ENCODE results near the gene DOK6. TPM values are rescaled to one million over a fixed set of nuclear protein-coding genes. Genes with fewer than 3 reads are reported as not detected.

The DOK6 gene
- total and polyA plus RNA-seq, 2 donors (not counting 3 experiments of a cell fraction or from before 2014, with no cell fraction given) = under 0.01 TPM; not detected in 1

DNA sequence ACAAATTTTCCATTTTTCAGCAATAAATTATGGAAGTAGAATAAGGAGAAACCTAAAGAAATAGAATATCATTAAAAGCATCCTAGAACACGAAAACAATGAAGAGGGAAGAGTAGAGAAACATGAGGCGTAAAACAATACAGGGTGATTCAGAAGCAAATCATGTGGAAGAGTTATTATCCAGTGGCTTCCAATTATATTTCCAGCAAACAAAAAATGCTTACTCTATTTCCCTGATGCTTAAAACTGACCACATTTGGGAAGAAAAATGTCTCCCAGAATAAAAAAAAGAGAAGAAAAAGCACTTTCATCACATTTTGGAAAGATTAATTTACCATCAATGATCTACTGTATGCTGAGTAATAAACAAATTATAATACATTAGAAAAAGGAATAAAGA, 354.4 kb downstream of the DOK6 start:
- Histone ChIP-seq H2AFZ (ENCODE audit: low read depth, low read length) (no peak overlapping the region), H3K4me2 (ENCODE audit: insufficient read depth, low read length) (no peak overlapping the region), H3K4me3 (replicated peaks in 1 of 3; ENCODE audit: insufficient read depth in 1 of 3, low read depth in 1 of 3, low read length in 3 of 3) (no peak overlapping the region), H3K4me1 (ENCODE audit: control insufficient read depth, extremely low read depth, insufficient read depth, low read length) (no peaks in the 10 kb centered on the region), H3K27me3 (ENCODE audit: control insufficient read depth in 2 of 2, insufficient read depth in 2 of 2, low read length in 2 of 2) (no peaks in the 10 kb centered on the region), H3K9me3 (replicated peaks; ENCODE audit: control insufficient read depth, insufficient read depth, low read length) (no peaks in the 10 kb centered on the region), H3K36me3 (ENCODE audit: control insufficient read depth in 2 of 2, extremely low read depth in 1 of 2, insufficient read depth in 2 of 2, low read length in 2 of 2) (no peaks in the 10 kb centered on the region), H3K27ac (ENCODE audit: insufficient read depth, low read depth, low read length) (no peak overlapping the region), H3K79me2 (ENCODE audit: control insufficient read depth, insufficient read depth, low read length) (no peaks in the 10 kb centered on the region), H3K9ac (replicated peaks; ENCODE audit: extremely low read depth, insufficient read depth, low read length) (no peak overlapping the region), H3K9me1 (replicated peaks; ENCODE audit: control insufficient read depth, extremely low read depth, insufficient read depth, low read length) (no peaks in the 10 kb centered on the region), H4K20me1 (replicated peaks; ENCODE audit: control insufficient read depth, extremely low read depth, insufficient read depth, low read length) (no peaks in the 10 kb centered on the region)
- ChIA-PET POLR2A (no interaction called here), CTCF (no interaction called here)
- BruUV-seq (replicated peaks) = no TSS peak
- intact Hi-C loops (cut with micrococcal nuclease) (no loop called here), dilution Hi-C loops (cut with MboI; ENCODE audit: extremely low pct_ligation_motif_present, low sequenced_read_pairs) (no loop called here)
- FAIRE-seq (no peak), DNase-seq (ENCODE audit: low read depth, low spot score) (no peak)
- TF ChIP-seq POLR2AphosphoS5 (IDR thresholded peaks at IDR 0.05; ENCODE audit: insufficient read depth, low read depth, low read length) (no peak), GATA2 (IDR thresholded peaks at IDR 0.05; ENCODE audit: insufficient read depth, insufficient read length, low read depth, low read length) (no peak)

DNA sequence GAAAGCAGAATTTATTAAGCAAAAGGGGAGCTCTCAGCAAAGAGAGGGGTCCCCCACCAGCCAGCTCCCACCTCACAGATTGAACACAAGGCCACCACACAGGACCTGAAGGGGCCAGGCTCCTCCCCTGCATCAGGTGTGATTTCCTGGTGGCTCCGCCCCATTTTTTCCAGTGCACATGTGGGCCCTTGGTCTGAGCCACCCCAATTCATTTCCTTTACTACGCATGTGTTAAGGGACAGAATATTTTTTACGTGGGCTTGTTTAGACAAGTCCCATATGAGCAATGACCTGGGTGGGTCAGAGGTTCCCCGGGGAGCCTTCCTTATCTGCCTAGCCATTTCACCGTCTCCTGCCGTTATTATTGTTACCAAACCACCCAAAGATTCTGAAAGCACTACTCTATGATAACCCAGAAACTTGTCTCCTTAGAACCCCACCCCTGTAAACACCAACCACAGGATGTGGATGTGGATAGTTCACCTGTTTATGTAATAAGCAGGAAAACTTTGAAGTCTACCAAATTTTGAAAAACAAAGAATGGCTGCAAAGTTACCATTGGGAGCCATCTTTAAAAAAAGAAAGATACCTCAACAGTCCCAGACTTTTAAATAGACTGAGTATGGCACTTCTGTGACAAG, 355.3 kb downstream of the DOK6 start:
- no peak for FAIRE-seq
- H3K4me1 ChIP-seq (ENCODE audit: control insufficient read depth, extremely low read depth, insufficient read depth, low read length) = no peaks in the 10 kb centered on the region

More for the DNA sequence above, 355.3 kb downstream of the DOK6 start:
- ChIA-PET POLR2A (no interaction called here), CTCF (no interaction called here)
- Histone ChIP-seq H3K79me2 (ENCODE audit: control insufficient read depth, insufficient read depth, low read length) (no peaks in the 10 kb centered on the region), H2AFZ (ENCODE audit: low read depth, low read length) (no peak overlapping the region), H3K27ac (ENCODE audit: insufficient read depth, low read depth, low read length) (no peak overlapping the region), H4K20me1 (replicated peaks; ENCODE audit: control insufficient read depth, extremely low read depth, insufficient read depth, low read length) (no peaks in the 10 kb centered on the region), H3K4me3 (replicated peaks in 1 of 3; ENCODE audit: insufficient read depth in 1 of 3, low read depth in 1 of 3, low read length in 3 of 3) (no peak overlapping the region), H3K9me3 (replicated peaks; ENCODE audit: control insufficient read depth, insufficient read depth, low read length) (no peaks in the 10 kb centered on the region), H3K36me3 (ENCODE audit: control insufficient read depth in 2 of 2, extremely low read depth in 1 of 2, insufficient read depth in 2 of 2, low read length in 2 of 2) (no peaks in the 10 kb centered on the region), H3K9ac (replicated peaks; ENCODE audit: extremely low read depth, insufficient read depth, low read length) (no peak overlapping the region), H3K9me1 (replicated peaks; ENCODE audit: control insufficient read depth, extremely low read depth, insufficient read depth, low read length) (no peaks in the 10 kb centered on the region), H3K4me2 (ENCODE audit: insufficient read depth, low read length) (no peak overlapping the region), H3K27me3 (ENCODE audit: control insufficient read depth in 2 of 2, insufficient read depth in 2 of 2, low read length in 2 of 2) (no peaks in the 10 kb centered on the region)
- no peak for TF ChIP-seq EZH2 (IDR thresholded peaks at IDR 0.05; ENCODE audit: borderline replicate concordance, low read depth, low read length, severe bottlenecking)
- no TSS peak for BruUV-seq (replicated peaks)
- dilution Hi-C loops (cut with MboI; ENCODE audit: extremely low pct_ligation_motif_present, low sequenced_read_pairs) (no loop called here), intact Hi-C loops (cut with micrococcal nuclease) (no loop called here)
- no peak for DNase-seq (ENCODE audit: low read depth, low spot score)

Measured in endothelial cell of umbilical vein (primary cell).